Colon (tissue), 2 donors: ENCODE data around the gene SPATS2L.
A peak's percentile ranks its signal among the peaks of the same experiment; 100 is the strongest.

ENCODE experiments used
- FAIRE-seq: peaks from 2 replicates; lab custom pipeline; 2012; peaks lifted over from hg19 to GRCh38; lab: Jason Lieb, UNC
- donor health status: control.
- donor health status: control.

The SPATS2L gene

GRCh38 chr2:200350850-200351285 lies 44.4 kb downstream of the SPATS2L start:
- FAIRE-seq: no peak

- no peak for FAIRE-seq
These were observed 45.3 kb downstream of the SPATS2L start for GRCh38 chr2:200351815-200352214.

DNA sequence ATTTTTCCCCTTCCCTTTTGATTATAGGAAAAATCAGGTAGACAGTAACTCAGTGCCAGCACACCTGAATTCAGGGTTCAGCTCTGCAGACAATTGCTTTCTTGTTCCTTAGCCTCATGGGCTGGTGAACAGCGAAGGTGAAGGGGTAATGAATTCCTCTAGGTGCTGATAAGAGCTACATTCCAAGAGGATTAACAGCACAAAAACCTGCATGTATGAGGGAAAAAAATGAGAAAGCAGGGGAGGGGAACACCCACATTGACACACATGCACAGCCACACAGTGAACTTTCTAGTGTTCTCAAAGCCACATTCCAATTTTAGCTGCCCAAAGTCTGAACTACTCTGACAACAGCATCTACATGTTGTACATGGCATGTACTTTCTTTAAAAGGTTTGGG lies 46.1 kb downstream of the SPATS2L start:
- no peak for FAIRE-seq

DNA sequence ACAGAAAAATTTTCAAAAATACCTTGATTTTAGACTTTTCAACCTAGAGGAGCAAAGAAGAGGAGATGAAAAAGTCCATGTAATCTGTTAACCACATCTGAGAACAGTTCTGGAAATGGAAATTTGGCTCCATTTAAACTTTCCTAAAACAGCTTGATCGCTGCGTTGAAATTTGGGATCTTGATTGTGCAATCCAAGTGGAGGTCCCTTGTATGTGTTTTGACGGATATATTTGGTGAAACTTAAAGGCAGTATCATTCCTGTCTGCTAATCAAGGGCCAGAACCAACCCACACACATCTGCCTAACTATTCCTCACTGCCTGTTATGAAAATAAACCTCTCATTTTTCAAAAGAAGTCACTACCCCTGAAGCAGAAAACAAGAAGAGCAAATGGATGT lies 46.6 kb downstream of the SPATS2L start:
- FAIRE-seq: no peak

- FAIRE-seq: no peak
These were observed 47.4 kb downstream of the SPATS2L start for GRCh38 chr2:200353874-200354273.

GRCh38 chr2:200354833-200355751 lies 48.6 kb downstream of the SPATS2L start:
- no peak for FAIRE-seq

- no peak for FAIRE-seq
These were observed 49.8 kb downstream of the SPATS2L start for GRCh38 chr2:200356321-200356720.

DNA sequence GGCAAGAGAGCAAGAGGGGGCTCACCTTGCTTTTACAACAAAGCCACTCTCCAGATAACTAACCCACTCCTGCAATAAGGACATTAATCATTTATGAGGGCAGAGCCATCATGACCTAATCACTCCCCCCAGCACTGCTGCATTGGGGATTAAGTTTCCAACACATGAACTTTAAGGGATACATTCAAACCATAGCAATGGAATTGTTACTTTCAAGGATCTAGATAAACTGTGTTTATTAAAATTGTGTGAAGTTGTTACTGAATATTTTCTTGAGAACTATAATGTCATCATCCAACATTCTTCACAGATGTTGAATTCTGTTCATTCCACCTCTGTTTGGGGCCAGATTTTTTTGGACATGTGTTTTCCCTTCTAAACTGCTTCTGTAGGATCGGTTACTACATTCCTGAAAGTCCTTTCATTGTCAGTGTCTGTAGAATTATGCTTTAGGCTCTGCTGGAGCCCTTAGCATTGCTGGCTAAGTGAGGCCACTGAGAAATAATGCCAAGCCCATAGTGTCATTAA lies 50.4 kb downstream of the SPATS2L start:
- no peak for FAIRE-seq

- no peak for FAIRE-seq
These were observed 51.4 kb downstream of the SPATS2L start for GRCh38 chr2:200357845-200358244.

DNA sequence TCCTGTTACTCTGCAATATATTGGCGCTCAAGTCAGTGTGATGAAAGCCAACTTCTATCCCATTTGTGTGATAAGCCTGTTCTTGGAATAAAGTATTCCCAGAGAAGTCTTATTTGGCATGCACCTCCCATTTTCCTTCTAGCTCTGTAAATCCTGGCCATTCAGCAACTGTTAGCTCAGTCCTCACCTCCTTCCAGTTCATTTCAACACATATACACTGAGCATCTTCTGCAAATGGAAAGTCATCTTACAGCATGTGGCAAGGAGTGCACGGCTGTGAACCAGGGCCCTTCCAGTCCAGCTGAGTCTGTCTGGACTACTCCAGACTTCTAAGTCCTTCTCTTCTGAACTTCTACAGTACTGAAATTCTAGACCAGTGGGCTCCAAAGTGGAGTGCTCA lies 53.1 kb downstream of the SPATS2L start:
- FAIRE-seq: no peak

- FAIRE-seq: no peak
These were observed 53.9 kb downstream of the SPATS2L start for GRCh38 chr2:200360364-200360763.

- no peak for FAIRE-seq
These were observed 55.9 kb downstream of the SPATS2L start for GRCh38 chr2:200362202-200362917.

DNA sequence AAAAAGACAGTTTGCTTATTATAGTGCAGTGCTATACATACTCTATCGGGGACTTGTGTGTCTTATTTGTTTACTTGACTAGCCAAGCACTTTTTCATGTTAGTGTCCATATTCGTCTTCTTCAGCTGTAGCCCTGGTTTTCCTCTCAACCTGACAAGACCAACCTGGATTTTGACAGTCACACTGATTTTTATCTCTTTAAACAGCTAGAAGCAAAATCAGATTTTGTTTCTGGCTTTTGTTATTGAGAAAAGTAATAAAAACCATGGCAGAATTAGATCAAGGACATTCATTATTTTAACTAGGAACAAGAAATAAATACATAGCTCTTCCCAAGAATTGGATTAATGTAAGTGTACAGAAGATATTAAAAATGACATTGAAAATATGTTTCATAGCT lies 56.8 kb downstream of the SPATS2L start:
- no peak for FAIRE-seq

- no peak for FAIRE-seq
These were observed 57.6 kb downstream of the SPATS2L start for GRCh38 chr2:200364142-200364541.

- FAIRE-seq: no peak
These were observed 58.1 kb downstream of the SPATS2L start for GRCh38 chr2:200364620-200365019.

GRCh38 chr2:200365209-200365608 lies 58.7 kb downstream of the SPATS2L start:
- no peak for FAIRE-seq

DNA sequence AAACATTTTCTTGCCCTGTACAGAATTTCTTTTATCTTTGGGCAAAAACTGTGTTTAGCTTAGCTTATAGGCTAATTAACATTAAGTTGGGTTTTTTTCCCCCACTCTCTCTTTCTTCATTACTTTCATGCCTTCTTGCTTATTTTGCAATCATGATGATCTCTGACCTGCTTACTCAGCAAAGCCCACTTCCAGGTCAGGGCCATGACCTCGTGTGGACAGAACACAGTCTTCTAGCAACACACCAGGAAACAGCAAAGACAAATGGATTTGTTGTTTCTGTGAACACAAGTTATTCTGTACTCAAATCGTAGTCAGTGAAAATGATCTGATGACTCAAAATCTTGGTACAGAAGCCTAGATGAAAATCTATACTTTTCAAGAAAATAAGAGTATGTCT lies 60.7 kb downstream of the SPATS2L start:
- no peak for FAIRE-seq

GRCh38 chr2:200369886-200370285 lies 63.4 kb downstream of the SPATS2L start:
- FAIRE-seq: no peak

DNA sequence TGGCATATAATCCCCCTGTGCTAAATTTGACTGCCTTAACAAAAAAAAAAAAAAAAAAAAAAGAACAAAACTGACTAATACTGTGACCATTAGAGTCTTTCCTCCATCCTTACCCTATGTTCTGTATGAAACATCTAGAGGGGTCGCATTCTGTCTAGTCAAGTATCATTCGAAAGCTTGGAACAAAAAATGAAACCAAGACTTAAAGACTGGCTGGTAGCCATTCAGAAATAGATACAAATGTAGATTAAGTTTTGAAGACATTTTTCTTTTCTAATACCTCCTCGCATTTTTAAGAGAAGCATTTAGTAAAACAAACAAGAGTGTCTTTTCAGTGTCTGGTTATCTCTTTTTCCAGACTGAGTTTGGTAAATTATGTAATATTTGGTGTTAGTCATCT lies 66.7 kb downstream of the SPATS2L start:
- peak; percentile 61 for FAIRE-seq

DNA sequence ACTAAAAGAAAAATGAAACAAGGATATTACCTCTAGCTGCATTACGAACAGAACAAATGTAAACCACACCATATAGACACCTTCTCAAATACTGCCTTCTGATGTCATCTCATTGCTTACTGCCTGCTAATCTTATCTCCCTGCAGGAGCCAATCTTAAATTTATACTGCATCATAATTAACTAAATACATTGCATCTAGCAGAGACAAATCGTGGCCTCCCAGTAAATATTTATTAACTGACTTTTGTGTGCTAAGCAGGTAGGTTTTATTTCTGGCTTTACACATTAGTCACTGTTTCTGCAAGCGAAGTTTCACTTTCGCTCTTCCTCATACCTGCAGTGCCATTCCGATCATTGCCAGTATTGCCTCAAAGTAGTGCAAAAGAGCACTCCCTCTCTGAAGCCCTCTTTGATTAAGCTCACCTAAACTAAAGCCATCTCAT lies 67.5 kb downstream of the SPATS2L start:
- FAIRE-seq: no peak

DNA sequence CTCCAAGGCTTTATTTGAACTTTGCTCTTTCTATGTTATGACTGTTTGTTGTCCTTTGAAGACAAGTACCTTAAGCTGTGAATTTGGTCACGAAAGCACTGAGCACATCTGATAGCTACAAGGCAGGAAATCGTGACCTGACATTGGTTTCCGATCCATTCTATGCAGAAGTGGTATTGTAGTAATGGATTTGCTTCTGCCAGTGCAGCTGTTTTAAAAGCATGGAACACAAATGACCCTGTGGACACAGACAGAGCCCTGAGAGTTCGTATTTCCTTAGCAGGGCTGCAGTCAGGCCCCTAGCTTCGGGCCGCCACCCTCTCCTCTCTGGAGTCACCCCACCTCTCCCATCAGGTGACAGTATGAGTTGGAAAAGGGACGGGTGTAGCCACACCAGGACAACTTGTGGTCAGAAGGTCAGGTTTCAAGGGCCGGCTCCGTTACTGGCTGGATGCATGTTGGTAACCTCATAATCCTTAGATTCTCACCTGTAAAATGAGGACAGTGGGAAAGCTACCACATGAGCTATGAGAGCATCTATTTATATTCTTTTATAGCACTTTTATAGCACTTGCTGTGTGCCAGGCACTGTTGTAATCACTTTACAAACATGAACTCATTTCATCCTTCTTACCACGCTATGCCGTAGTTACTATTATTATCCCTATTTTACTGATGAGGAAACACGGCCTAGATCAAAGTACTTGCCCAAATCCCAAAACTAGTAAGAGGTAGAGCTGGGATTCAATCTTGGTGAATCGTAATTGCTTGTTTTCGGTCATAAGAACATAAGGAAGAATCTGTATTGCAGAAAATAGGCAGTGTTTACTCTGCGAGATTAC lies 70.2 kb downstream of the SPATS2L start:
- FAIRE-seq: no peak
